ENCODE measurements around the gene SLFNL1.

GRCh38 chr1:41038110-41038509 is 16.6 kb upstream of the SLFNL1 start:
- TF ChIP-seq CTCF (conservative IDR thresholded peaks at IDR 0.05; ENCODE audit: low read length) (no peak), EZH2phosphoT487 (IDR thresholded peaks at IDR 0.05; ENCODE audit: borderline replicate concordance) (no peak)
